Stromal cell of bone marrow (primary cell): Measurements from ENCODE around the gene FAM170B.

Experiments used
- DNase-seq: peaks from one replicate; pipeline ENCODE4 v3.0.0-alpha.2; 2012; ENCODE audit warnings: low read depth

The FAM170B gene

GRCh38 chr10:49106451-49106850 lies 27.4 kb downstream of the FAM170B start:
- DNase-seq: no peak

- no peak for DNase-seq
Measured at GRCh38 chr10:49105076-49105475, 28.7 kb downstream of the FAM170B start.

- no peak for DNase-seq
Measured at GRCh38 chr10:49104323-49104722, 29.5 kb downstream of the FAM170B start.

GRCh38 chr10:49103761-49104160 lies 30.1 kb downstream of the FAM170B start:
- DNase-seq: no peak

GRCh38 chr10:49099046-49099445 lies 34.8 kb downstream of the FAM170B start:
- no peak for DNase-seq

GRCh38 chr10:49096890-49097445 lies 36.9 kb downstream of the FAM170B start:
- DNase-seq: no peak

GRCh38 chr10:49094646-49095045 lies 39.2 kb downstream of the FAM170B start:
- DNase-seq: no peak

GRCh38 chr10:49093922-49094321 lies 39.9 kb downstream of the FAM170B start:
- no peak for DNase-seq

- no peak for DNase-seq
Measured at GRCh38 chr10:49092477-49092876, 41.3 kb downstream of the FAM170B start.

- no peak for DNase-seq
Measured at GRCh38 chr10:49091450-49092210, 42.2 kb downstream of the FAM170B start.

- DNase-seq: no peak
Measured at GRCh38 chr10:49090696-49091380, 43.0 kb downstream of the FAM170B start.

GRCh38 chr10:49090189-49090575 lies 43.6 kb downstream of the FAM170B start:
- no peak for DNase-seq

- DNase-seq: no peak
Measured at GRCh38 chr10:49089557-49090188, 44.1 kb downstream of the FAM170B start.

- DNase-seq: no peak
Measured at GRCh38 chr10:49089152-49089551, 44.7 kb downstream of the FAM170B start.

- no peak for DNase-seq
Measured at GRCh38 chr10:49086889-49087288, 46.9 kb downstream of the FAM170B start.

GRCh38 chr10:49083261-49083660 lies 50.6 kb downstream of the FAM170B start:
- no peak for DNase-seq

GRCh38 chr10:49082766-49083165 lies 51.1 kb downstream of the FAM170B start:
- no peak for DNase-seq

GRCh38 chr10:49081547-49082275 lies 52.1 kb downstream of the FAM170B start:
- DNase-seq: no peak
